ENCODE measurements around the gene STAU1. TPM values are rescaled to one million over a fixed set of nuclear protein-coding genes. Genes with fewer than 3 reads are reported as not detected.
"Not testable (repeated sequence)": the region's sequence is repeated elsewhere in the genome, so short reads cannot be mapped to it uniquely, and the experiment has no call there.

The STAU1 gene
- total RNA-seq, 1 donor from 2014 or later: 38.0 TPM

- DNase-seq (ENCODE audit: low read depth in 2 of 2): no peak
Observed at GRCh38 chr20:49166534-49167449, 21.3 kb downstream of the STAU1 start.

GRCh38 chr20:49165611-49166010 lies 22.5 kb downstream of the STAU1 start:
- DNase-seq (ENCODE audit: low read depth in 2 of 2): no peak

GRCh38 chr20:49163696-49164095 lies 24.4 kb downstream of the STAU1 start:
- DNase-seq (ENCODE audit: low read depth in 2 of 2): no peak

GRCh38 chr20:49161428-49162152 lies 26.5 kb downstream of the STAU1 start:
- DNase-seq (ENCODE audit: low read depth in 2 of 2): no peak

- DNase-seq (ENCODE audit: low read depth in 2 of 2): no peak
Observed at GRCh38 chr20:49160057-49160929, 27.8 kb downstream of the STAU1 start.

- no peak for DNase-seq (ENCODE audit: low read depth in 2 of 2)
Observed at GRCh38 chr20:49157146-49157545, 31.0 kb downstream of the STAU1 start.

- DNase-seq (ENCODE audit: low read depth in 2 of 2): no peak
Observed at GRCh38 chr20:49156481-49156880, 31.7 kb downstream of the STAU1 start.

- no peak for DNase-seq (ENCODE audit: low read depth in 2 of 2)
Observed at GRCh38 chr20:49151436-49151835, 36.7 kb downstream of the STAU1 start.

GRCh38 chr20:49149281-49150045 lies 38.7 kb downstream of the STAU1 start:
- no peak for DNase-seq (ENCODE audit: low read depth in 2 of 2)

- no peak for DNase-seq (ENCODE audit: low read depth in 2 of 2)
Observed at GRCh38 chr20:49148601-49149000, 39.5 kb downstream of the STAU1 start.

- no peak for DNase-seq (ENCODE audit: low read depth in 2 of 2)
Observed at GRCh38 chr20:49147296-49147695, 40.8 kb downstream of the STAU1 start.

- no peak for DNase-seq (ENCODE audit: low read depth in 2 of 2)
Observed at GRCh38 chr20:49146442-49147225, 41.5 kb downstream of the STAU1 start.

- DNase-seq (ENCODE audit: low read depth in 2 of 2): no peak
Observed at GRCh38 chr20:49140834-49141233, 47.3 kb downstream of the STAU1 start.

GRCh38 chr20:49140411-49140810 lies 47.7 kb downstream of the STAU1 start:
- DNase-seq (ENCODE audit: low read depth in 2 of 2): no peak

GRCh38 chr20:49138431-49138830 lies 49.7 kb downstream of the STAU1 start:
- DNase-seq (ENCODE audit: low read depth in 2 of 2): no peak

- DNase-seq (ENCODE audit: low read depth in 2 of 2): no peak
Observed at GRCh38 chr20:49136817-49137571, 51.1 kb downstream of the STAU1 start.

GRCh38 chr20:49134797-49135196 lies 53.3 kb downstream of the STAU1 start:
- DNase-seq (ENCODE audit: low read depth in 2 of 2): not testable (repeated sequence)

- DNase-seq (ENCODE audit: low read depth in 2 of 2): no peak
Observed at GRCh38 chr20:49133571-49133970, 54.6 kb downstream of the STAU1 start.

GRCh38 chr20:49132995-49133478 lies 55.1 kb downstream of the STAU1 start:
- DNase-seq (ENCODE audit: low read depth in 2 of 2): peak; percentile 63 to 74

All from dermis microvascular lymphatic vessel endothelial cell (primary cell).